ENCODE results near the gene CNN1. TPM values are rescaled to one million over a fixed set of nuclear protein-coding genes. Genes with fewer than 3 reads are reported as not detected.
A peak's percentile ranks its signal among the peaks of the same experiment; 100 is the strongest.
"Not testable (repeated sequence)": the region's sequence is repeated elsewhere in the genome, so short reads cannot be mapped to it uniquely, and the experiment has no call there.

CNN1 gene
- total and polyA plus RNA-seq, 5 experiments from 2014 or later: not detected

- H3K27ac Mint-ChIP-seq: peak overlapping the region in 9 of 10 donors; percentile 4 to 73 (median 43)
- H3K4me3 Mint-ChIP-seq: peak overlapping the region; percentile 5 to 100 (median 72)
- no peak for ATAC-seq
- H3K27me3 Mint-ChIP-seq: no peaks in the 10 kb centered on the region
- POLR2A ChIA-PET: interaction anchor here (0.7 kb wide), 1 partner anchor 216 kb away, joined by 3 read pairs; no protein-coding TSS in a partner anchor
- no peak for DNase-seq
- H3K4me1 Mint-ChIP-seq: peaks cover 25 to 52% (median 51%) of the 10 kb centered on the region in 4 donors
- H3K9me3 Mint-ChIP-seq: no peaks in the 10 kb centered on the region
- peaks cover 0 to 30% (median 0%) of the 10 kb centered on the region in 3 donors for H3K36me3 Mint-ChIP-seq
Measured at GRCh38 chr19:11556634-11557420, 18.2 kb downstream of the CNN1 start.

- Mint-ChIP-seq H3K4me3 (peak within 1 kb of the TSS; percentile 92 to 100 (median 96)), H3K4me1 (peaks cover 22 to 60% (median 54%) of the 10 kb centered on the region in 4 donors), H3K36me3 (peaks cover 0 to 17% (median 0%) of the 10 kb centered on the region in 3 donors), H3K27ac (peak within 1 kb of the TSS; percentile 89 to 99 (median 96)), H3K27me3 (no peaks in the 10 kb centered on the region), H3K9me3 (no peaks in the 10 kb centered on the region)
- DNase-seq (peak; percentile 90 to 98 (median 96)), ATAC-seq (peak; percentile 92 to 93)
- POLR2A ChIA-PET: interaction anchor here (0.6 to 4.3 kb wide), 17 partner anchors 9 to 991 kb away, joined by 3 to 44 read pairs (median 3); partner anchors contain the start of genes ACP5, ECSIT, SWSAP1 and ZNF627
Measured at GRCh38 chr19:11558881-11559828, 20.5 kb downstream of the CNN1 start, which contains the start of gene ELOF1. ELOF1 (minus strand) TSS chr19:11559230; CDS start chr19:11554347, 4,883 bp downstream.

- H3K9me3 Mint-ChIP-seq: no peaks in the 10 kb centered on the region
- DNase-seq (peak in 9 of 10 donors; percentile 49 to 87 (median 70)), ATAC-seq (peak; percentile 52 to 63)
- peak overlapping the region; percentile 46 to 96 (median 90) for H3K27ac Mint-ChIP-seq
- H3K27me3 Mint-ChIP-seq: no peaks in the 10 kb centered on the region
- peaks cover 0 to 13% (median 0%) of the 10 kb centered on the region in 3 donors for H3K36me3 Mint-ChIP-seq
- peaks cover 19 to 58% (median 49%) of the 10 kb centered on the region in 4 donors for H3K4me1 Mint-ChIP-seq
- POLR2A ChIA-PET: interaction anchor here (0.9 to 4.3 kb wide), 4 partner anchors 20 to 186 kb away, joined by 3 to 44 read pairs (median 12); partner anchors contain the start of genes ACP5, ECSIT and SWSAP1
- H3K4me3 Mint-ChIP-seq: peak overlapping the region; percentile 65 to 94 (median 85)
Measured at GRCh38 chr19:11560404-11561051, 21.9 kb downstream of the CNN1 start.

- Mint-ChIP-seq H3K4me3 (no peak overlapping the region), H3K4me1 (peaks cover 7 to 43% (median 23%) of the 10 kb centered on the region in 4 donors), H3K27me3 (no peaks in the 10 kb centered on the region), H3K36me3 (peaks cover 0 to 5% (median 0%) of the 10 kb centered on the region in 3 donors), H3K27ac (peak overlapping the region in 4 of 10 donors; percentile 22 to 59 (median 38)), H3K9me3 (no peaks in the 10 kb centered on the region)
- POLR2A ChIA-PET: interaction anchor here (0.7 to 0.8 kb wide), 3 partner anchors 25 to 35 kb away, joined by 3 to 4 read pairs (median 4); partner anchors contain the start of gene ECSIT
- no peak for DNase-seq
- ATAC-seq: no peak
Measured at GRCh38 chr19:11563532-11563931, 24.9 kb downstream of the CNN1 start.

GRCh38 chr19:11564082-11564807, 25.6 kb downstream of the CNN1 start:
- not testable (repeated sequence) for DNase-seq, H3K27ac Mint-ChIP-seq, H3K27me3 Mint-ChIP-seq, H3K9me3 Mint-ChIP-seq, H3K4me3 Mint-ChIP-seq, H3K36me3 Mint-ChIP-seq, ATAC-seq
- H3K4me1 Mint-ChIP-seq: peaks cover 5 to 44% (median 18%) of the 10 kb centered on the region in 4 donors
- POLR2A ChIA-PET: interaction anchor here (0.7 to 0.8 kb wide), 2 partner anchors 29 to 35 kb away, joined by 3 to 4 read pairs; partner anchors contain the start of gene ECSIT

GRCh38 chr19:11565649-11565980, 27.0 kb downstream of the CNN1 start:
- H3K9me3 Mint-ChIP-seq, ATAC-seq, H3K4me3 Mint-ChIP-seq, H3K27ac Mint-ChIP-seq, H3K27me3 Mint-ChIP-seq, H3K36me3 Mint-ChIP-seq, POLR2A ChIA-PET, DNase-seq: not testable (repeated sequence)
- H3K4me1 Mint-ChIP-seq: peaks cover 0 to 42% (median 9%) of the 10 kb centered on the region in 4 donors

GRCh38 chr19:11566164-11566563, 27.5 kb downstream of the CNN1 start:
- H3K36me3 Mint-ChIP-seq: peaks cover 0 to 5% (median 0%) of the 10 kb centered on the region in 3 donors
- peak overlapping the region in 1 of 10 donors; percentile 30 for H3K4me3 Mint-ChIP-seq
- ATAC-seq: no peak
- peaks cover 0 to 38% (median 5%) of the 10 kb centered on the region in 4 donors for H3K4me1 Mint-ChIP-seq
- POLR2A ChIA-PET: no interaction called here
- H3K27me3 Mint-ChIP-seq: no peaks in the 10 kb centered on the region
- no peak for DNase-seq
- H3K27ac Mint-ChIP-seq: peak overlapping the region in 1 of 10 donors; percentile 49
- no peaks in the 10 kb centered on the region for H3K9me3 Mint-ChIP-seq

- Mint-ChIP-seq H3K27me3 (no peaks in the 10 kb centered on the region), H3K36me3 (peaks cover 0 to 2% (median 0%) of the 10 kb centered on the region in 3 donors), H3K4me3 (no peak overlapping the region), H3K9me3 (no peaks in the 10 kb centered on the region), H3K27ac (peak overlapping the region in 2 of 10 donors; percentile 19 to 73), H3K4me1 (peaks cover 0 to 29% (median 3%) of the 10 kb centered on the region in 4 donors)
- ATAC-seq: no peak
- DNase-seq: no peak
- POLR2A ChIA-PET: interaction anchor here (0.7 kb wide), 1 partner anchor 1235 kb away, joined by 4 read pairs; no protein-coding TSS in a partner anchor
Measured at GRCh38 chr19:11570039-11570462, 31.4 kb downstream of the CNN1 start.

- H3K27me3 Mint-ChIP-seq, H3K36me3 Mint-ChIP-seq, POLR2A ChIA-PET, H3K9me3 Mint-ChIP-seq, H3K4me3 Mint-ChIP-seq, DNase-seq, ATAC-seq: not testable (repeated sequence)
- Mint-ChIP-seq H3K4me1 (peaks cover 4 to 39% (median 15%) of the 10 kb centered on the region in 4 donors), H3K27ac (peak overlapping the region in 2 of 10 donors; percentile 19 to 50)
Measured at GRCh38 chr19:11573354-11573753, 34.7 kb downstream of the CNN1 start.

- DNase-seq, H3K9me3 Mint-ChIP-seq, H3K4me3 Mint-ChIP-seq, H3K36me3 Mint-ChIP-seq, POLR2A ChIA-PET, H3K27me3 Mint-ChIP-seq, ATAC-seq: not testable (repeated sequence)
- Mint-ChIP-seq H3K27ac (peak overlapping the region in 1 of 10 donors; percentile 19), H3K4me1 (peaks cover 4 to 38% (median 16%) of the 10 kb centered on the region in 4 donors)
Measured at GRCh38 chr19:11573763-11574162, 35.1 kb downstream of the CNN1 start.

- H3K9me3 Mint-ChIP-seq: no peaks in the 10 kb centered on the region
- H3K27me3 Mint-ChIP-seq: no peaks in the 10 kb centered on the region
- H3K36me3 Mint-ChIP-seq: peaks cover 0 to 4% (median 2%) of the 10 kb centered on the region in 3 donors
- POLR2A ChIA-PET: no interaction called here
- H3K4me1 Mint-ChIP-seq: peaks cover 6 to 35% (median 16%) of the 10 kb centered on the region in 4 donors
- H3K4me3 Mint-ChIP-seq: no peak overlapping the region
- DNase-seq: no peak
- peak overlapping the region in 7 of 10 donors; percentile 4 to 84 (median 59) for H3K27ac Mint-ChIP-seq
- no peak for ATAC-seq
Measured at GRCh38 chr19:11574689-11575088, 36.0 kb downstream of the CNN1 start.
